Lower leg skin (tissue), 4 donors: ENCODE data around the gene LRRC17. TPM values are rescaled to one million over a fixed set of nuclear protein-coding genes. Genes with fewer than 3 reads are reported as not detected.

Experiments used
- DNase-seq, 2 donors: peaks; one replicate each; pipeline ENCODE4 v3.0.0-alpha.2; 2019; ENCODE audit warnings: low spot score in 2 of 2
- H3K4me3 ChIP-seq: fragments of 200-600 bp; sonication (generic); 2 replicates; pipeline ENCODE4 v1.5.1; 2017; ENCODE audit warnings: mild to moderate bottlenecking, low read depth; ENCODE audit not compliant: poor library complexity, severe bottlenecking
- CTCF ChIP-seq, 3 donors: fragments of 450-650 bp; IDR thresholded peaks; one replicate each; pipeline ENCODE4 v1.5.1; 2016; ENCODE audit warnings: antibody characterized with exemption in 3 of 3, mild to moderate bottlenecking in 3 of 3, moderate library complexity in 2 of 3
- POLR2A ChIP-seq, 2 donors: fragments of 450-650 bp; IDR thresholded peaks; one replicate each; pipeline ENCODE4 v1.6.1; 2016 to 2017; ENCODE audit warnings: antibody characterized with exemption in 2 of 2, mild to moderate bottlenecking in 1 of 2, moderate library complexity in 1 of 2
- WGBS, 2 donors: methylation state at CpG; one replicate each; pipeline ENCODE4 v1.1.5; 2018; 5-methylcytosine and 5-hydroxymethylcytosine counted together
- intact Hi-C: fragments of 100-400 bp; cut with DNase I; formaldehyde crosslinking; loops from one replicate; pipeline ENCODE4 v1.15.0; 2023; ENCODE audit warnings: low total_unique reads
- total RNA-seq, 4 donors: library from RNA; depleted of rRNA; stranded (reverse); fragments of >200 nt; gene quantifications; one replicate each; pipeline ENCODE4 v1.1.0, GENCODE V29; 2016

The LRRC17 gene
- total RNA-seq, 4 donors from 2014 or later = 1.1 to 4.4 (median 3.2) TPM

- 90 to 93% methylated on average over 4 of the region's 4 CpGs for WGBS, 2 donors
- intact Hi-C loops = no loop called here
- TF ChIP-seq POLR2A (IDR thresholded peaks at IDR 0.05) (no peak), CTCF (IDR thresholded peaks at IDR 0.05) (no peak)
- DNase-seq = no peak
- H3K4me3 ChIP-seq = no peak overlapping the region
Observed at GRCh38 chr7:102873470-102874165, 39.2 kb upstream of the LRRC17 start.

DNA sequence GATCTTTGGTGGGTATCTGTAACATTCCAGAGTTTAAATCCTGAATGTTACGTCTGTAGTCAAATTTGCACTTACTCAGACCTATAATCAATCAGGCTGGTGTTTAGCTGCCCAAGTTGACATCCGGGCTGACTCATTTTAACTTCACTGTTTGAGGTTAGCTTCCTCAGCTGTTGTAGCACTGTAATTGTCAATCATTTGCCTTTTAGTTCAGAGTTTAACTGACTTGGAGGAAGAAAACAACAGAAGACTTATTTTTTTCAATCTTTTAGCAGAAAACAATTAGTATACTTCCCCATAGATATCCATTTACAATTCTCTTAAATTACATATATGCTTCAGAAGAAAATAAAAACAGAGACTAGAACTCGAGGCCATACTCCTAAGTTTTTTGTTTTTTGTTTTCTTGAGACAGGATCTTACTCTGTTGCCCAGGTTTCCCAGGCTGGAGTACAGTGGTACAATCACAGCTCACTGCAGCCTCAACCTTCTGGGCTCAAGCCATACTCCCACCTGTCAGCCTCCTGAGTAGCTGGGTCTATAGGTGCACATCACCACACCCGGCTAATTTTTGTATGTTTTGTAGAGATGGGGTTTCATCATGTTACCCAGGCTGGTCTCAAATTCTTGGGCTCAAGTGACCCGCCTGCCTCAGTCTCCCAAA, 38.5 kb upstream of the LRRC17 start:
- H3K4me3 ChIP-seq = no peak overlapping the region
- 80 to 88% methylated on average over 5 of the region's 5 CpGs for WGBS, 2 donors
- DNase-seq = no peak
- TF ChIP-seq CTCF (IDR thresholded peaks at IDR 0.05) = no peak
- TF ChIP-seq POLR2A (IDR thresholded peaks at IDR 0.05) = no peak
- intact Hi-C loops = no loop called here

DNA sequence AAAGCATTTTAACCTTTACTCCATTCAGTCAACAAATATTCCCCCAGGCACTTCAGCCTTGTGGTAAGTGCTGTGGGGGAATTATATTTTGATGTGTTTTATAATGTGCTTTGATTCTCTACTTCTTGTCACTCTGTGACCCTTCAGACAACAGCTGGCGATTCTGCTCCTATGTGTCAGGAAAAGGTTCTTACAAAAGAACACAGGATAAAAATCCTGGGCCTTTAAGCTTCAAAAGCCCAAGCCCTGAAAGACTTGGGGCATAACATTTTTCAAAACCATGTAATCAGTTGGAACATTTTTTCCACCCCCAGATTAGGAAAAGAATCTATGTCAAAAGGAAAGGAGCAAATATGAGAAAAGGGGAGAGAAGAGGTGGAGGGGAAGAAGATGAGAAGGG, 37.8 kb upstream of the LRRC17 start:
- intact Hi-C loops = no loop called here
- no peak for DNase-seq
- H3K4me3 ChIP-seq = no peak overlapping the region
- WGBS, 2 donors = 94 to 95% methylated on average over 1 of the region's 1 CpG
- TF ChIP-seq POLR2A (IDR thresholded peaks at IDR 0.05) (no peak), CTCF (IDR thresholded peaks at IDR 0.05) (no peak)

GRCh38 chr7:102875700-102876295, 37.0 kb upstream of the LRRC17 start:
- WGBS, 2 donors = 96 to 97% methylated on average over 3 of the region's 3 CpGs
- intact Hi-C loops = no loop called here
- TF ChIP-seq CTCF (IDR thresholded peaks at IDR 0.05) (no peak), POLR2A (IDR thresholded peaks at IDR 0.05) (no peak)
- DNase-seq = no peak
- no peak overlapping the region for H3K4me3 ChIP-seq

DNA sequence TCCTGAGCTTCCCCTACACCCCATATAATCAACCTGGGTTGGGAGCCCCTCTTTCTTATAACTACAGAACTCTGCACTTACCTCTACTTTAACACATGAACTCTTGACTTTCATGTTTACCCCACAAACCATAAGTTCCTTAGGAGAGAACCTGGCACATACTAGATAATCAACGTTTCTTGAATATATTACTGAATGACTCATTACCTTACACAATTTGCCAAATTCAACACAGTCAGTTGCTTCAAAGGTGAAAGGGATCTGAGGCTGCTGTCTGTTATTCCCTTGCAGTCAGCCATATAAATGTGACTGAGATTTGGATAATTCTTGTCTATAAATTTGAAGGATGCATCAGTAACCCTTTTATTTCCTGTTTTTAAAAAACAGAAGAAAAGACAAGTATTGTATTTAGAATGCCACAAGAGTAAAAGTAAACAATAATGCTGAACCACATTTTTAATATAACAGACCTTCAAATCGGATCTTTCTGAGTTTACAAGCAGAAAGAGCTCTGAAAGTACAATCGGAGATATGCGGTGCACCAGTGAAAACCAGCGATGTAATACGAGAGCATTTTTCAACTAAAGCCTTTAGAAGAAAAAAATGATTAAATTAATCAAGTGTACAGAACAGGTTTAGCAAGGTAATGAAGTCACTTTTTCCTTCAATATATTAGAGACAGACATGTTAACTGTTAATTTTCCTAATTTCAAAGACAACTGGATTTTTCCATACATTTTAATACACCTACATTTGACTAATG, 29.5 kb upstream of the LRRC17 start:
- WGBS, 2 donors = 45 to 48% methylated on average over 6 of the region's 6 CpGs
- intact Hi-C loops = no loop called here
- H3K4me3 ChIP-seq = no peak overlapping the region
- TF ChIP-seq CTCF (IDR thresholded peaks at IDR 0.05) (no peak), POLR2A (IDR thresholded peaks at IDR 0.05) (no peak)
- DNase-seq = no peak
